HG02571 (cell line): Measurements from ENCODE around the gene FAM174B.

Source experiments
- ATAC-seq: cut with Tn5 transposase; IDR thresholded peaks from one replicate; pipeline ENCODE4 v1.9.1; 2021; ENCODE audit warnings: mild to moderate bottlenecking, moderate library complexity; ENCODE audit not compliant: unreplicated experiment

Gene FAM174B

GRCh38 chr15:92602267-92602593, 53.3 kb downstream of the FAM174B start:
- ATAC-seq: no peak

- no peak for ATAC-seq
Measured at GRCh38 chr15:92601592-92602266, 53.8 kb downstream of the FAM174B start.

- ATAC-seq: no peak
Measured at GRCh38 chr15:92600856-92601255, 54.7 kb downstream of the FAM174B start.

- ATAC-seq: no peak
Measured at GRCh38 chr15:92599394-92599970, 56.1 kb downstream of the FAM174B start.

- no peak for ATAC-seq
Measured at GRCh38 chr15:92597548-92597947, 58.0 kb downstream of the FAM174B start.

GRCh38 chr15:92596623-92597022, 59.0 kb downstream of the FAM174B start:
- ATAC-seq: no peak

- no peak for ATAC-seq
Measured at GRCh38 chr15:92595506-92596381, 59.8 kb downstream of the FAM174B start.

GRCh38 chr15:92591275-92591674, 64.3 kb downstream of the FAM174B start:
- no peak for ATAC-seq

- ATAC-seq: no peak
Measured at GRCh38 chr15:92586966-92587365, 68.6 kb downstream of the FAM174B start.

GRCh38 chr15:92586383-92586942, 69.1 kb downstream of the FAM174B start:
- ATAC-seq: no peak

GRCh38 chr15:92584105-92584504, 71.5 kb downstream of the FAM174B start:
- no peak for ATAC-seq

- no peak for ATAC-seq
Measured at GRCh38 chr15:92583096-92584034, 72.2 kb downstream of the FAM174B start.

GRCh38 chr15:92582206-92582605, 73.4 kb downstream of the FAM174B start:
- ATAC-seq: no peak

GRCh38 chr15:92580933-92581445, 74.6 kb downstream of the FAM174B start:
- no peak for ATAC-seq

GRCh38 chr15:92580521-92580920, 75.1 kb downstream of the FAM174B start:
- ATAC-seq: no peak

- ATAC-seq: no peak
Measured at GRCh38 chr15:92579931-92580470, 75.6 kb downstream of the FAM174B start.

GRCh38 chr15:92579486-92579885, 76.1 kb downstream of the FAM174B start:
- ATAC-seq: no peak

- no peak for ATAC-seq
Measured at GRCh38 chr15:92578096-92578835, 77.3 kb downstream of the FAM174B start.

- ATAC-seq: no peak
Measured at GRCh38 chr15:92576597-92577200, 78.9 kb downstream of the FAM174B start.
